Activated T-cell treated with anti-CD3 and anti-CD28 coated beads for 48 hours (primary cell): Measurements from ENCODE around the gene HDAC11.
"Not testable (repeated sequence)": the region's sequence is repeated elsewhere in the genome, so short reads cannot be mapped to it uniquely, and the experiment has no call there.

ENCODE experiments used
- DNase-seq: peaks from one replicate; pipeline ENCODE4 v3.0.0-alpha.2; 2020; ENCODE audit warnings: low read depth

HDAC11 gene

GRCh38 chr3:13479582-13480339 lies at the start of gene HDAC11:
Gene HDAC11 (plus strand): TSS chr3:13480306. CDS start chr3:13480348, 42 bp downstream.
- peak; percentile 96 for DNase-seq

- not testable (repeated sequence) for DNase-seq
Observed at GRCh38 chr3:13430411-13430875, 49.7 kb upstream of the HDAC11 start.

GRCh38 chr3:13432093-13432492 lies 48.0 kb upstream of the HDAC11 start:
- no peak for DNase-seq

GRCh38 chr3:13433912-13434311 lies 46.2 kb upstream of the HDAC11 start:
- no peak for DNase-seq

GRCh38 chr3:13436213-13436612 lies 43.9 kb upstream of the HDAC11 start:
- not testable (repeated sequence) for DNase-seq

GRCh38 chr3:13440204-13440817 lies 39.8 kb upstream of the HDAC11 start:
- no peak for DNase-seq

GRCh38 chr3:13442882-13443281 lies 37.2 kb upstream of the HDAC11 start:
- DNase-seq = not testable (repeated sequence)

- peak; percentile 15 for DNase-seq
Observed at GRCh38 chr3:13451301-13451673, 28.8 kb upstream of the HDAC11 start.

- DNase-seq = no peak
Observed at GRCh38 chr3:13452490-13453335, 27.4 kb upstream of the HDAC11 start.

GRCh38 chr3:13455644-13456043 lies 24.5 kb upstream of the HDAC11 start:
- DNase-seq = no peak

GRCh38 chr3:13457593-13457992 lies 22.5 kb upstream of the HDAC11 start:
- DNase-seq = no peak

GRCh38 chr3:13459605-13460340 lies 20.3 kb upstream of the HDAC11 start:
- DNase-seq = no peak

GRCh38 chr3:13460341-13460736 lies 19.8 kb upstream of the HDAC11 start:
- no peak for DNase-seq

- peak; percentile 75 for DNase-seq
Observed at GRCh38 chr3:13461169-13462124, 18.7 kb upstream of the HDAC11 start.

- no peak for DNase-seq
Observed at GRCh38 chr3:13462125-13462629, 17.9 kb upstream of the HDAC11 start.

- DNase-seq = no peak
Observed at GRCh38 chr3:13462822-13463221, 17.3 kb upstream of the HDAC11 start.

- no peak for DNase-seq
Observed at GRCh38 chr3:13463618-13464400, 16.3 kb upstream of the HDAC11 start.

GRCh38 chr3:13465236-13465873 lies 14.8 kb upstream of the HDAC11 start:
- no peak for DNase-seq

- no peak for DNase-seq
Observed at GRCh38 chr3:13466781-13467180, 13.3 kb upstream of the HDAC11 start.
